ENCODE results near the gene BAIAP3. TPM values are rescaled to one million over a fixed set of nuclear protein-coding genes. Genes with fewer than 3 reads are reported as not detected.
A peak's percentile ranks its signal among the peaks of the same experiment; 100 is the strongest.

BAIAP3 gene
- polyA plus RNA-seq, 1 donor from 2014 or later: 65.2 TPM

DNA sequence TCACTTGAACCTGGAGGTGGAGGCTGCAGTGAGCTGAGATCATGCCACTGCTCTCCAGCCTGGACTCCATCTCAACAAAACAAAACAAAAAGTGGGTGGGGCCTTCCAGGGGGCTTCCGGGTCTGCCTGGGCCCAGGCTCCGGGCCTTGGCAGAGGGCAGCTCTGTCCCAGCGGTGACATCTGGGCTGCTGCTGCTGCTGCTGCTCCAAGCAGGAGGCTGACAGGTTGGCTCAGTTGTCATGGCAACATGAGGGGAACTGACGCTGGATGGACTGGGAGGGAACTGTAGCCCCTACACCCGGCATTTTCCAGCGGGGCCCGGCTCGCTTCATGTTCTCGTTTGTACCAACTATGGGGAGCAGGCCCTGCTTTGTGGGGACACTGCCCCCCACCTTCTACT is 4.0 kb downstream of the BAIAP3 start:
- H2AFZ ChIP-seq (ENCODE audit: low read depth, low read length): no peak overlapping the region
- peak overlapping the region; percentile 74 for H3K9ac ChIP-seq (ENCODE audit: low read length)
- H3K27me3 ChIP-seq (ENCODE audit: insufficient read depth, low read depth, low read length): peaks cover 20% of the 10 kb centered on the region
- no peaks in the 10 kb centered on the region for H3K36me3 ChIP-seq (ENCODE audit: insufficient read depth, low read length)
- no peaks in the 10 kb centered on the region for H3K9me2 ChIP-seq (ENCODE audit: insufficient read depth, low read length)
- TF ChIP-seq EP300 (conservative IDR thresholded peaks at IDR 0.05; ENCODE audit: poor library complexity, severe bottlenecking) (peak; percentile 46), POLR2AphosphoS5 (IDR thresholded peaks at IDR 0.05) (peak; percentile 58), TAF1 (IDR thresholded peaks at IDR 0.05; ENCODE audit: low read depth) (no peak), MXI1 (conservative IDR thresholded peaks at IDR 0.05; ENCODE audit: poor library complexity, severe bottlenecking) (peak; percentile 62), SMC3 (conservative IDR thresholded peaks at IDR 0.05; ENCODE audit: poor library complexity) (no peak)
- TF ChIP-seq, protein P1, sequence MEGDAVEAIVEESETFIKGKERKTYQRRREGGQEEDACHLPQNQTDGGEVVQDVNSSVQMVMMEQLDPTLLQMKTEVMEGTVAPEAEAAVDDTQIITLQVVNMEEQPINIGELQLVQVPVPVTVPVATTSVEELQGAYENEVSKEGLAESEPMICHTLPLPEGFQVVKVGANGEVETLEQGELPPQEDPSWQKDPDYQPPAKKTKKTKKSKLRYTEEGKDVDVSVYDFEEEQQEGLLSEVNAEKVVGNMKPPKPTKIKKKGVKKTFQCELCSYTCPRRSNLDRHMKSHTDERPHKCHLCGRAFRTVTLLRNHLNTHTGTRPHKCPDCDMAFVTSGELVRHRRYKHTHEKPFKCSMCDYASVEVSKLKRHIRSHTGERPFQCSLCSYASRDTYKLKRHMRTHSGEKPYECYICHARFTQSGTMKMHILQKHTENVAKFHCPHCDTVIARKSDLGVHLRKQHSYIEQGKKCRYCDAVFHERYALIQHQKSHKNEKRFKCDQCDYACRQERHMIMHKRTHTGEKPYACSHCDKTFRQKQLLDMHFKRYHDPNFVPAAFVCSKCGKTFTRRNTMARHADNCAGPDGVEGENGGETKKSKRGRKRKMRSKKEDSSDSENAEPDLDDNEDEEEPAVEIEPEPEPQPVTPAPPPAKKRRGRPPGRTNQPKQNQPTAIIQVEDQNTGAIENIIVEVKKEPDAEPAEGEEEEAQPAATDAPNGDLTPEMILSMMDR (IDR thresholded peaks at IDR 0.05; ENCODE audit: poor library complexity, severe bottlenecking): no peak
- H4K20me1 ChIP-seq (ENCODE audit: insufficient read depth): no peaks in the 10 kb centered on the region
- H3K4me3 ChIP-seq (ENCODE audit: low read length): peak overlapping the region; percentile 76
- H3F3A ChIP-seq (ENCODE audit: insufficient read depth, low read length, poor library complexity, severe bottlenecking): no peaks in the 10 kb centered on the region
- H3K27ac ChIP-seq (ENCODE audit: low read length): peak overlapping the region; percentile 91
- H3K9me3 ChIP-seq (ENCODE audit: low read length): no peaks in the 10 kb centered on the region
- H3K79me2 ChIP-seq (replicated peaks; ENCODE audit: insufficient read depth, low read length): peaks cover 17% of the 10 kb centered on the region
- peak overlapping the region; percentile 70 for H3K4me2 ChIP-seq (ENCODE audit: low read length)

DNA sequence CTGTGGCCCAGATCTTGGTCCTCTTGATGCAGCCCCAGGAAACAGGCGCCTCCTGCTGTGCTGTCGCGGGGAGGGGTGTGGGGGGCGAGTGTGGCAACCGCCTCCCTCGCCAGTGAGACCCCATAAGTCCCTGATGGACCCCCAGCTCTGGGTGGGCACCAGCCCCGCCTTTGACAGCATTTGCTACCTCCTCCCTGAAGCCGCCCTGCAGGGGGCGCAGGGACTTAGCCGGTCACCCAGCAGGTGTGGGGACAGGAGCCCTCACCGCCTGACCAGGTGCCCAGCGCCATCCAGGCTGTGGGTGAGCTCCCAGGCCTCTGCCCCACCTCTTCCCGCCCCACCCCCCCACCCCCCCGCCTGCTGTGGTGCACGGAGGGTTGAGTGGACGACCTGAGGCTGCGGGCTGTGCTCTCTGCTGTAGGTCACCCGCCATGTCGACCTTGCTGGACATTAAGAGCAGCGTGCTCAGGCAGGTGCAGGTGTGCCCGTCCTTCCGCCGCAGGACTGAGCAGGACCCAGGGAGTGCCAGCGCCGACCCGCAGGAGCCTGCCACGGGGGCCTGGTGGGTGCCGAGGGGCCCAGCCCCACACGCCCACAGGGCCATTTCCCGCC is 4.8 kb downstream of the BAIAP3 start:
- H3K9ac ChIP-seq (ENCODE audit: low read length): peak overlapping the region; percentile 74
- peak overlapping the region; percentile 70 for H3K4me2 ChIP-seq (ENCODE audit: low read length)
- peak overlapping the region; percentile 76 for H3K4me3 ChIP-seq (ENCODE audit: low read length)
- H2AFZ ChIP-seq (ENCODE audit: low read depth, low read length): no peak overlapping the region
- no peaks in the 10 kb centered on the region for H3K9me2 ChIP-seq (ENCODE audit: insufficient read depth, low read length)
- peak overlapping the region; percentile 91 for H3K27ac ChIP-seq (ENCODE audit: low read length)
- H3K79me2 ChIP-seq (replicated peaks; ENCODE audit: insufficient read depth, low read length): peaks cover 17% of the 10 kb centered on the region
- no peaks in the 10 kb centered on the region for H4K20me1 ChIP-seq (ENCODE audit: insufficient read depth)
- no peaks in the 10 kb centered on the region for H3K36me3 ChIP-seq (ENCODE audit: insufficient read depth, low read length)
- TF ChIP-seq SMC3 (conservative IDR thresholded peaks at IDR 0.05; ENCODE audit: poor library complexity) (no peak), EP300 (conservative IDR thresholded peaks at IDR 0.05; ENCODE audit: poor library complexity, severe bottlenecking) (no peak), EZH2 (IDR thresholded peaks at IDR 0.05; ENCODE audit: borderline replicate concordance, insufficient read depth, low read length, poor library complexity, severe bottlenecking) (no peak)
- TF ChIP-seq, protein P1 (IDR thresholded peaks at IDR 0.05; ENCODE audit: poor library complexity, severe bottlenecking): peak; percentile 21
- H3K9me3 ChIP-seq (ENCODE audit: low read length): no peaks in the 10 kb centered on the region
- H3K27me3 ChIP-seq (ENCODE audit: insufficient read depth, low read depth, low read length): peaks cover 12% of the 10 kb centered on the region
- H3F3A ChIP-seq (ENCODE audit: insufficient read depth, low read length, poor library complexity, severe bottlenecking): no peaks in the 10 kb centered on the region

All from neural cell (in vitro differentiated cells).